GM18873 (cell line): ENCODE data around the gene RGMB.

Experiments used
- ATAC-seq: cut with Tn5 transposase; IDR thresholded peaks from one replicate; pipeline ENCODE4 v1.9.1; 2021; ENCODE audit warnings: mild to moderate bottlenecking, moderate library complexity, moderate number of reproducible peaks; ENCODE audit not compliant: unreplicated experiment, low FRiP score

RGMB gene

GRCh38 chr5:98783051-98783649 is 9.7 kb downstream of the RGMB start:
- ATAC-seq: no peak

- no peak for ATAC-seq
These were observed 10.9 kb downstream of the RGMB start for GRCh38 chr5:98784411-98784810.

GRCh38 chr5:98785244-98785643 is 11.8 kb downstream of the RGMB start:
- no peak for ATAC-seq

GRCh38 chr5:98786191-98786853 is 12.9 kb downstream of the RGMB start:
- no peak for ATAC-seq

- ATAC-seq: no peak
These were observed 13.8 kb downstream of the RGMB start for GRCh38 chr5:98787131-98787719.

- ATAC-seq: no peak
These were observed 15.6 kb downstream of the RGMB start for GRCh38 chr5:98789029-98789428.

- no peak for ATAC-seq
These were observed 17.6 kb downstream of the RGMB start for GRCh38 chr5:98791001-98791519.

GRCh38 chr5:98791898-98792580 is 18.6 kb downstream of the RGMB start:
- no peak for ATAC-seq

GRCh38 chr5:98793223-98793622 is 19.8 kb downstream of the RGMB start:
- no peak for ATAC-seq

- ATAC-seq: no peak
These were observed 20.5 kb downstream of the RGMB start for GRCh38 chr5:98794001-98794400.

- no peak for ATAC-seq
These were observed 21.1 kb downstream of the RGMB start for GRCh38 chr5:98794414-98795080.

- no peak for ATAC-seq
These were observed 21.8 kb downstream of the RGMB start for GRCh38 chr5:98795243-98795642.

- peak; percentile 56 for ATAC-seq
These were observed 22.9 kb downstream of the RGMB start for GRCh38 chr5:98796197-98796972.

GRCh38 chr5:98798371-98798770 is 24.9 kb downstream of the RGMB start:
- ATAC-seq: no peak

- no peak for ATAC-seq
These were observed 25.4 kb downstream of the RGMB start for GRCh38 chr5:98798847-98799246.

GRCh38 chr5:98804066-98804465 is 30.6 kb downstream of the RGMB start:
- no peak for ATAC-seq

GRCh38 chr5:98805070-98805469 is 31.6 kb downstream of the RGMB start:
- no peak for ATAC-seq

GRCh38 chr5:98807806-98808205 is 34.3 kb downstream of the RGMB start:
- no peak for ATAC-seq

- ATAC-seq: no peak
These were observed 36.7 kb downstream of the RGMB start for GRCh38 chr5:98810206-98810605.

GRCh38 chr5:98813755-98814154 is 40.3 kb downstream of the RGMB start:
- ATAC-seq: peak; percentile 59
